A549 (cell line): Measurements from ENCODE around the gene ENTHD1.

Source experiments
- BHLHE40 ChIP-seq: IDR thresholded peaks from 2 replicates; pipeline ENCODE4 v1.6.1; 2012; ENCODE audit warnings: low read depth, low read length, inconsistent platforms
- CBX2 ChIP-seq: fragments of 200-600 bp; sonication (generic); IDR thresholded peaks from 2 replicates; pipeline ENCODE4 v1.6.1; 2016; ENCODE audit warnings: low read depth, mild to moderate bottlenecking, borderline replicate concordance
- CTCF ChIP-seq: fragments of >200 bp; sonication (Bioruptor Twin); formaldehyde crosslinking; IDR thresholded peaks from 3 replicates; pipeline ENCODE4 v1.5.1; 2016
- ESRRA ChIP-seq: fragments of 150-350 bp; IDR thresholded peaks from 2 replicates; pipeline ENCODE4 v1.6.1; 2014; ENCODE audit warnings: mild to moderate bottlenecking, low read length, borderline replicate concordance
- JUN ChIP-seq, 2 experiments: fragments of >200 bp; sonication (Bioruptor Twin); formaldehyde crosslinking; IDR thresholded peaks; 2 replicates in 1 of 2; 3 replicates in 1 of 2; pipeline ENCODE4 v1.6.1; 2016 to 2017
- JUNB ChIP-seq: fragments of >200 bp; sonication (Bioruptor Twin); formaldehyde crosslinking; IDR thresholded peaks from 2 replicates; pipeline ENCODE4 v1.6.1; 2016
- MAFK ChIP-seq: fragments of 450-650 bp; IDR thresholded peaks from 2 replicates; pipeline ENCODE4 v1.6.1; 2014; ENCODE audit not compliant: partially characterized antibody
- PBX3 ChIP-seq: IDR thresholded peaks from 2 replicates; pipeline ENCODE4 v1.6.1; 2012
- POLR2A ChIP-seq: IDR thresholded peaks from 2 replicates; pipeline ENCODE4 v1.6.1; 2012; ENCODE audit warnings: mild to moderate bottlenecking, low read length
- RCOR1 ChIP-seq: fragments of 150-350 bp; IDR thresholded peaks from 2 replicates; pipeline ENCODE4 v1.6.1; 2014; ENCODE audit warnings: antibody characterized with exemption, low read length, low read depth
- REST ChIP-seq: fragments of 200-600 bp; sonication (generic); IDR thresholded peaks from 2 replicates; pipeline ENCODE4 v1.6.1; 2016; ENCODE audit warnings: antibody characterized with exemption, mild to moderate bottlenecking, moderate library complexity
- RFX5 ChIP-seq: fragments of 450-650 bp; IDR thresholded peaks from 2 replicates; pipeline ENCODE4 v1.7.1; 2014; ENCODE audit warnings: antibody characterized with exemption, mild to moderate bottlenecking, moderate library complexity
- TFCP2L1 ChIP-seq: fragments of 250-450 bp; sonication (Bioruptor Pico); IDR thresholded peaks from 2 replicates; pipeline ENCODE4 v1.5.0; 2021; ENCODE audit warnings: mild to moderate bottlenecking
- TP53 ChIP-seq: fragments of 250-450 bp; sonication (Bioruptor Pico); IDR thresholded peaks from 2 replicates; pipeline ENCODE4 v1.5.0; 2021; ENCODE audit warnings: mild to moderate bottlenecking, moderate library complexity

GRCh38 chr22:39707351-39707750, 186.2 kb downstream of the ENTHD1 start:
- TF ChIP-seq MAFK (no peak), RCOR1 (no peak), BHLHE40 (no peak), CTCF (no peak), JUNB (no peak), PBX3 (no peak), TP53 (no peak), CBX2 (no peak), POLR2A (no peak), JUN (IDR thresholded peaks at IDR 0.05) (no peak), TFCP2L1 (CRISPR knock-in tag) (no peak), RFX5 (no peak), REST (no peak), ESRRA (no peak)
